Activated naive CD8-positive, alpha-beta T cell treated with anti-CD3 and anti-CD28 coated beads, Interleukin-2, amount 10 ng/mL, durations not matched to agents 7 days and 5 days (primary cell): ENCODE results near the gene CCDC148. TPM values are rescaled to one million over a fixed set of nuclear protein-coding genes. Genes with fewer than 3 reads are reported as not detected.
"Not testable (repeated sequence)": the region's sequence is repeated elsewhere in the genome, so short reads cannot be mapped to it uniquely, and the experiment has no call there.

Experiments used
- ATAC-seq: fragments of 150-1000 bp; cut with Tn5 transposase; one replicate; pipeline ENCODE4 v1.10.0; 2021; ENCODE audit warnings: low read depth, moderate library complexity
- POLR2A ChIA-PET: fragments of 350-600 bp; sonication (Branson Sonifier 250); formaldehyde crosslinking; loops from one replicate; lab custom pipeline; 2021; ENCODE audit warnings: antibody characterized with exemption; lab: Charles Lee
- DNase-seq: peaks from one replicate; pipeline ENCODE4 v3.0.0; 2021
- H3K27ac Mint-ChIP-seq: one replicate; pipeline ENCODE4 v1.8.0; 2022; ENCODE audit warnings: mild to moderate bottlenecking, mixed read lengths
- H3K27me3 Mint-ChIP-seq: one replicate; pipeline ENCODE4 v1.8.0; 2022; ENCODE audit warnings: mild to moderate bottlenecking, moderate library complexity, mixed read lengths
- H3K36me3 Mint-ChIP-seq: one replicate; pipeline ENCODE4 v1.8.0; 2021; ENCODE audit warnings: mild to moderate bottlenecking, mixed read lengths
- H3K4me1 Mint-ChIP-seq: one replicate; pipeline ENCODE4 v1.8.0; 2021; ENCODE audit warnings: mixed read lengths
- H3K4me3 Mint-ChIP-seq: one replicate; pipeline ENCODE4 v1.8.0; 2022; ENCODE audit warnings: mild to moderate bottlenecking, moderate library complexity, mixed read lengths
- H3K9me3 Mint-ChIP-seq: one replicate; pipeline ENCODE4 v1.8.0; 2021; ENCODE audit warnings: mixed read lengths
- total RNA-seq, 2 experiments: library from RNA; stranded (reverse); gene quantifications; one replicate each; pipeline ENCODE4 v1.2.3, GENCODE V29; 2021

CCDC148 gene
- total RNA-seq, 2 experiments from 2014 or later: not detected

DNA sequence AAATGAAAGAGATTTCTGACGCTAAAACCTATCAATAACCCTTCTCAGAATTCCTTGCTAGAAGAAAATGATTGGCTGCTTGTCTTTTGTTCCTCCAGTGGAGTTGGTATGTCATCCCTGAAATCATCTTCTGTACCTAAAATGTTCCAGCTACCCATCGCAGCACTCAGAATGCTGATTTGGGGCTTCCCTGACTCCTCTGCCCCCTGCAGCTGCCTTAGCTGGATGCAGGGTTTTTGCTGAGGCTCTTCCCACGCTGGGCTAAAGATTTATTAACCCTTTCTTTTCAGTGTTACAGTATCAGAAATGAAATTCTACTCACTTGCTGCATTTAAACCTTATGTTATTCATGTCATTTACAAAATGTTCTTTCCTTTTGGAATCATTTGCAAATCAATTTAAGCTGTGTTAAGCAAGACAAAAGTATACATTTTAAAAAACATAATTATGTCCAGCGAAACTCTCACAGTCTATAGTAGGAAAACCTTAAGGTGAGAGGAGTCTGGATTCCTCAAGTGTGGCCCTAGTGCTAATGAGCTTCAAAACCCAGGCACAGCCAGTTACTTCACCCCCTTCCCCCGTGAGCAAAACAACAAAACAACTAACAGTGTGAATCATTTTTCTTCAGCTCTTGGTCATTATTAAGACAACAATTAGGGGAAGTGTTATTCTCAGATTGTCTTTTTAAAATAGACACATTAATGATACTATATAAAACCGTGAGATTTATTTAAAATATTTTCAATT, 33.0 kb upstream of the CCDC148 start:
- peaks cover 2% of the 10 kb centered on the region for H3K36me3 Mint-ChIP-seq
- POLR2A ChIA-PET: no interaction called here
- DNase-seq (no peak), ATAC-seq (no peak)
- H3K4me1 Mint-ChIP-seq: peaks cover 3% of the 10 kb centered on the region
- no peak overlapping the region for H3K4me3 Mint-ChIP-seq
- no peak overlapping the region for H3K27ac Mint-ChIP-seq
- H3K27me3 Mint-ChIP-seq: no peaks in the 10 kb centered on the region
- H3K9me3 Mint-ChIP-seq: no peaks in the 10 kb centered on the region

DNA sequence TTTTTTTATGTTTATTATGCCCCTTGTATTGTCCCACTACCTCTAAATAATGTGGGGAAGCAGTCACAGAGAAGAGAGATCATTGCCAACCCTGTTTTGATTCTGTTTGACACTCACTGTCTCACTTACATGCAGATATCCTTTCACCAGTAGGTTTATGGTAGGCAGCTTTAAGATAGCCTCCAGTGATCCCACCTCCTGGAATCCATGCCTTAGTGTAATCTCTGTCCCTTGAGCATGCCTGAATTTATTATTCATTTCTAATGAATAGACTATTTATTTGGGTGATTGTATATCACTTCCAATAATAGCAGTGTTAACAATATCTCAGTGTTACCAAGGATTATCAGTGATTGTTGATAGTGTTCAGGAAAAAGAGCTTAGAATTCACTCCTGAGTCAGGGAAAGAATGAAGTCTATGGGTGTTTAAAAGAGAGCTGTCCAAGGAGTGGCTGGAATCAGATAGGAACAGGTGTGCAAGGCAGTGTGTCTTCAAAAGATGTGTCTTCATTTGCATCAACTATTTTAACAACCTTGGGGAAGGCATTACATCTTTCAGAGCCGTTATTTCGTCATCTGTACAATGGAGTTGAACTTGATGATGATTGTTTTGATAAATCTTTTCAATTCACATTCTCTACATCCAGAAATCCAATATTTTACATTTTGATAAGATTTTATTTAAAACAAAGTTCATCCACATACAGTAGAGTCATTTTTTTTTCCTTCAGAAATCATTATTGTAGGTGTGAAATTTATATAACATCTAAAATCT, 32.1 kb upstream of the CCDC148 start:
- H3K27ac Mint-ChIP-seq: no peak overlapping the region
- no peaks in the 10 kb centered on the region for H3K27me3 Mint-ChIP-seq
- H3K9me3 Mint-ChIP-seq: no peaks in the 10 kb centered on the region
- DNase-seq (no peak), ATAC-seq (no peak)
- no peak overlapping the region for H3K4me3 Mint-ChIP-seq
- peaks cover 2% of the 10 kb centered on the region for H3K36me3 Mint-ChIP-seq
- POLR2A ChIA-PET: no interaction called here
- H3K4me1 Mint-ChIP-seq: peaks cover 5% of the 10 kb centered on the region

- no peak overlapping the region for H3K4me3 Mint-ChIP-seq
- no peak overlapping the region for H3K27ac Mint-ChIP-seq
- peaks cover 5% of the 10 kb centered on the region for H3K4me1 Mint-ChIP-seq
- DNase-seq: no peak
- H3K36me3 Mint-ChIP-seq: peaks cover 2% of the 10 kb centered on the region
- H3K27me3 Mint-ChIP-seq: no peaks in the 10 kb centered on the region
- POLR2A ChIA-PET: no interaction called here
- ATAC-seq: no peak
- no peaks in the 10 kb centered on the region for H3K9me3 Mint-ChIP-seq
Observed at GRCh38 chr2:158487419-158487818, 30.9 kb upstream of the CCDC148 start.

DNA sequence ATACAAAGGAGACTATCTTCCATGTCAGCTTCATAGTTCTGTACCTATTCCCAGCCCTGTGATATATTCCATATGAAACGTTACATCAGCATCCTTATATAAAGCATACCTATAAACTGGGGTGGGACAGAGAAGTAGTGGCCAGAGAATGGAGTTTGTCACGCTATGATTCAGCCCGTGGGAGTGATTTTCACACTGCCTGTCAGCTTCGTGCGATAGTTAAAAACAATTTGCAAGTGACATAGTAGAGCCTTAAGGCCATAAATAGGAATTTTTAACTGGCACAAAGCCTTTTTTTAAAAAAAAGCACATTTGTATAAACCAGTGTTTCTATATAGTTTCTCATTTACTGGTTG, 30.4 kb upstream of the CCDC148 start:
- Mint-ChIP-seq H3K4me1 (peaks cover 5% of the 10 kb centered on the region), H3K36me3 (peaks cover 5% of the 10 kb centered on the region), H3K27ac (no peak overlapping the region), H3K27me3 (no peaks in the 10 kb centered on the region), H3K4me3 (no peak overlapping the region), H3K9me3 (no peaks in the 10 kb centered on the region)
- POLR2A ChIA-PET: no interaction called here
- DNase-seq (no peak), ATAC-seq (no peak)

DNA sequence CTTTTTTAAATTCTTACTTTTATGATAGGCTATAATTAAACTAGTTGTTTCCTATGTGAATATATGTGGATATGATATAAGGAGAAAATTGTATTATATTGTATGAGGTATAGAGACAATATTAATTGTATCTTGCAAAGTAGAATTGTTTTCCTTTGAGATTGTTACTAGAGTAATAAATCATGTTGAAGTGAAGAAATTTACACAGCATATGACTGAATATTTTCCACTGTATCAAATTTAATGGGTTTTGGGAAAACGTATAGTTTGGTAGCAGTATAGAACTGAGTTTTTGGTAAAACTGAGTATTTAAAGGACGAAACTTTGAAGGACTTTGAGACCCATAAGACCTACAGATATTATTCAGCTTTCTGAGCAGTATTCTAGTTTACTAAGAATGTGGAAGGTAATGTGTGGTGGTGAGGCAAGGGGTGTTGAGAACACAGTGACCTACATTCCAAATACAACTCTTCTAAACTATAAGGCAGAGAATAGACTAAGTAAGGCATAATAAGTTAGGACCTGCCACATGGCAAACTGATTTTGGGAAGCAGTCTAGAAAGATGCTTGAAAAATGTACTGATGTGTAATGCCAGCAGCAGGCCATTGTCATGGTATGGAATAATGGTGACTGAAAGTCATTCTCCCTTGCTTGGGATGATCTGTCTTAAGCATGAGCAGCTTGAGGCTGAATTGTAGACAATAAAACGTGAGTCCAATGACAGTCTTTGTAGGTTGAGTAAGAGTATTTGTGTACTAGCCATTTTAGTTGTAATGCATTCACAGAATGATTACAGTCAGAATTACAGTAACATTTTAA, 29.8 kb upstream of the CCDC148 start:
- no peak for ATAC-seq

GRCh38 chr2:158484892-158485556, 28.5 kb upstream of the CCDC148 start:
- Mint-ChIP-seq H3K4me1 (peaks cover 5% of the 10 kb centered on the region), H3K9me3 (no peaks in the 10 kb centered on the region), H3K36me3 (peaks cover 8% of the 10 kb centered on the region), H3K27me3 (no peaks in the 10 kb centered on the region), H3K27ac (no peak overlapping the region), H3K4me3 (no peak overlapping the region)
- POLR2A ChIA-PET: no interaction called here
- DNase-seq (no peak), ATAC-seq (no peak)

More for the DNA sequence above, 29.8 kb upstream of the CCDC148 start:
- H3K9me3 Mint-ChIP-seq: no peaks in the 10 kb centered on the region
- no peak overlapping the region for H3K4me3 Mint-ChIP-seq
- no peak for DNase-seq
- POLR2A ChIA-PET: no interaction called here
- no peak overlapping the region for H3K27ac Mint-ChIP-seq
- peaks cover 5% of the 10 kb centered on the region for H3K36me3 Mint-ChIP-seq
- H3K27me3 Mint-ChIP-seq: no peaks in the 10 kb centered on the region
- peaks cover 5% of the 10 kb centered on the region for H3K4me1 Mint-ChIP-seq

GRCh38 chr2:158482594-158482993, 26.0 kb upstream of the CCDC148 start:
- peaks cover 8% of the 10 kb centered on the region for H3K4me1 Mint-ChIP-seq

DNA sequence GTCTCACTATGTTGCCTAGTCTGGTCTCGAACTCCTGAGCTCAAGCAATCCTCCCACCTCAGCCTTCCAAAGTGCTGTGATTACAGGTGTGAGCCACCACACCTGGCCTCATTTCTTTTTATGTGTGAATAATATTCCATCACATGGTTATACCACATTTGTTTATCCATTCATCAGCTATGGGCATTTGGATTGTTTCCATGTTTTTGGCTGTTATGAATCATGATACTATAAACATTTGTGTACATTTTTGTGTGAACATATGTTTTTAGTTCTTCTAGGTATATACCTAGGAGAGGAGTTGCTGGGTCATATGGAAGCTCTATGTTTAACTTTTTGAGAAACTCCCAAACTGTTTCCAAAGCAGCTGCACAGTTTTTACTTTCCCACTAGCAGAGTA, 24.6 kb upstream of the CCDC148 start:
- POLR2A ChIA-PET: no interaction called here
- ATAC-seq (no peak), DNase-seq (no peak)
- H3K36me3 Mint-ChIP-seq: peaks cover 10% of the 10 kb centered on the region
- no peak overlapping the region for H3K4me3 Mint-ChIP-seq
- peaks cover 16% of the 10 kb centered on the region for H3K4me1 Mint-ChIP-seq
- no peaks in the 10 kb centered on the region for H3K9me3 Mint-ChIP-seq
- no peaks in the 10 kb centered on the region for H3K27me3 Mint-ChIP-seq
- H3K27ac Mint-ChIP-seq: no peak overlapping the region

More at GRCh38 chr2:158482594-158482993, 26.0 kb upstream of the CCDC148 start:
- Mint-ChIP-seq H3K27ac (no peak overlapping the region), H3K9me3 (no peaks in the 10 kb centered on the region), H3K36me3 (peaks cover 9% of the 10 kb centered on the region), H3K4me3 (no peak overlapping the region), H3K27me3 (no peaks in the 10 kb centered on the region)
- ATAC-seq (no peak), DNase-seq (no peak)
- POLR2A ChIA-PET: interaction anchor here (0.7 kb wide), 1 partner anchor 1175 kb away, joined by 3 read pairs; no protein-coding TSS in a partner anchor

DNA sequence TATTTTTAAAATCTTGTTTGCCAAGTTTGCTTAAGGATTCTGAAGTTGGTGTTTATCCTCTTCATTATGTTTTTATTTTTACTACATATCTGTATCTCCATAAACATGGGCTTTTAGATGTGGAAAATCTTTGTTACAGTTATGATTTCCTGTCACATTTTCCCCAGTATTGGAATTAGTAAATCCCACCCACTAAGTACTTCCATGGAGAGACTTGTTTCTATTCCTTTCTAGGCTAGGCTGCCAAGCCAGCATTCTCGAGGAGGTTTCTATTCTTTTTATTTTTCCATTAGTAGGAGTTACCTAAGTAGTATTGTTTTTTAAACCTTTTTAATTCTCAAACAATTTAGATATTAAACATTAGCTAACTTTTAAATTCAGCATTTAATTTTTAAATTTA, 22.3 kb upstream of the CCDC148 start:
- H3K4me1 Mint-ChIP-seq: peaks cover 11% of the 10 kb centered on the region
- no peaks in the 10 kb centered on the region for H3K9me3 Mint-ChIP-seq
- H3K36me3 Mint-ChIP-seq: peaks cover 10% of the 10 kb centered on the region
- no peak for ATAC-seq
- no peaks in the 10 kb centered on the region for H3K27me3 Mint-ChIP-seq
- no peak overlapping the region for H3K4me3 Mint-ChIP-seq
- DNase-seq: no peak
- POLR2A ChIA-PET: no interaction called here
- H3K27ac Mint-ChIP-seq: no peak overlapping the region

GRCh38 chr2:158478237-158478636, 21.7 kb upstream of the CCDC148 start:
- no peak for DNase-seq
- Mint-ChIP-seq H3K9me3 (no peaks in the 10 kb centered on the region), H3K4me1 (peaks cover 11% of the 10 kb centered on the region), H3K4me3 (no peak overlapping the region), H3K36me3 (peaks cover 9% of the 10 kb centered on the region), H3K27me3 (no peaks in the 10 kb centered on the region), H3K27ac (no peak overlapping the region)
- POLR2A ChIA-PET: no interaction called here
- ATAC-seq: no peak

GRCh38 chr2:158477202-158477601, 20.6 kb upstream of the CCDC148 start:
- no peak for DNase-seq
- Mint-ChIP-seq H3K36me3 (peaks cover 11% of the 10 kb centered on the region), H3K9me3 (no peaks in the 10 kb centered on the region), H3K27me3 (no peaks in the 10 kb centered on the region), H3K4me3 (no peak overlapping the region), H3K27ac (peak overlapping the region; percentile 5), H3K4me1 (peaks cover 11% of the 10 kb centered on the region)
- ATAC-seq: peak; percentile 45
- POLR2A ChIA-PET: no interaction called here

DNA sequence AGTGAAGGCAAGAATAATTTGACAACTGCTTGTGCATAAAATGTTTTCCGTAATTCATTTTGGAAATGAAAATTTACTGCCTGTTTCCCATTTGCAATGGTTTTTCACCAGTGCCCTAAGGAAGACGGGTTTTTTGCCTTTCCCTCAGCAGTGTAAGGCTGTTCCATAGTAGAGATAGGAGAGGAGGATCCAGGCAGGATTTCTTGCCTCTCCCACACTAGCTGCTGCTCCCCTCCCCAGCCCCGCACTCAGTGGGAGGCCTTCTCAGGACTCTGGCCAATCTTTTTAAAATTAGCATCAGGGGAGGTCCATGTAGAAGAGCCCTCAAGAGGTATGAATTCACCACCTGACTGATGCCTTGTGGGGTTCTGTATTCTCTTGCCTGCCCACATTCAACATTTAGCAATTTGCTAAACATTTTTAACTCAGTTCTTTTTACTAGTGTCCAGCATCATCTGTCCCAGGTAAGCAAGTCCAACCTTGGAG, 18.0 kb upstream of the CCDC148 start:
- Mint-ChIP-seq H3K4me1 (peaks cover 11% of the 10 kb centered on the region), H3K36me3 (peaks cover 21% of the 10 kb centered on the region)
- DNase-seq, ATAC-seq, POLR2A ChIA-PET, H3K27me3 Mint-ChIP-seq, H3K4me3 Mint-ChIP-seq, H3K9me3 Mint-ChIP-seq, H3K27ac Mint-ChIP-seq: not testable (repeated sequence)
